Naive thymus-derived CD4-positive, alpha-beta T cell (primary cell): ENCODE measurements around the gene HEXD. TPM values are rescaled to one million over a fixed set of nuclear protein-coding genes. Genes with fewer than 3 reads are reported as not detected.

ENCODE experiments used
- ATAC-seq: fragments of 150-1000 bp; cut with Tn5 transposase; 2 replicates; pipeline ENCODE4 v1.10.0; 2021; ENCODE audit warnings: mild to moderate bottlenecking, moderate library complexity
- CTCF ChIA-PET: fragments of 350-600 bp; sonication (Branson Sonifier 250); formaldehyde crosslinking; loops from one replicate; lab custom pipeline; 2021; ENCODE audit warnings: antibody characterized with exemption; lab: Charles Lee
- POLR2A ChIA-PET: fragments of 350-600 bp; sonication (Branson Sonifier 250); formaldehyde crosslinking; loops from one replicate; lab custom pipeline; 2021; ENCODE audit warnings: antibody characterized with exemption, inconsistent platforms; lab: Charles Lee
- DNase-seq, 9 donors: peaks; one replicate each; pipeline versions ENCODE4 v3.0.0 to v3.0.0-alpha.2; 2020 to 2022; ENCODE audit warnings: mixed read lengths in 1 of 9
- H3K27ac ChIP-seq: one replicate; pipeline ENCODE4 v1.7.0; 2013; ENCODE audit warnings: mild to moderate bottlenecking, low read depth, low read length, moderate library complexity
- H3K27me3 ChIP-seq, 2 donors: one replicate each; pipeline ENCODE4 v1.7.0; 2013; ENCODE audit warnings: low read length in 2 of 2, mild to moderate bottlenecking in 2 of 2, moderate library complexity in 2 of 2; ENCODE audit not compliant: control insufficient read depth in 2 of 2, insufficient read depth in 2 of 2
- H3K36me3 ChIP-seq, 3 experiments: 1 replicate in 2 of 3; 2 replicates in 1 of 3; pipeline ENCODE4 v1.7.0; 2013; ENCODE audit warnings: low read length in 3 of 3, mild to moderate bottlenecking in 3 of 3, moderate library complexity in 1 of 3; ENCODE audit not compliant: insufficient read depth in 3 of 3, control insufficient read depth in 2 of 3
- H3K4me1 ChIP-seq, 2 donors: one replicate each; pipeline ENCODE4 v1.7.0; 2013; ENCODE audit warnings: low read length in 2 of 2, mild to moderate bottlenecking in 2 of 2, moderate library complexity in 1 of 2; ENCODE audit not compliant: control insufficient read depth in 2 of 2, insufficient read depth in 2 of 2
- H3K4me3 ChIP-seq: 2 replicates; pipeline ENCODE4 v1.7.0; 2013; ENCODE audit warnings: mild to moderate bottlenecking, low read length
- H3K9me3 ChIP-seq, 3 experiments: 1 replicate in 2 of 3; 2 replicates in 1 of 3; pipeline ENCODE4 v1.7.0; 2013; ENCODE audit warnings: low read length in 3 of 3; ENCODE audit not compliant: control insufficient read depth in 2 of 3
- H3K27ac Mint-ChIP-seq, 9 donors: one replicate each; pipeline ENCODE4 v1.8.0; 2020 to 2022; ENCODE audit warnings: mixed read lengths in 9 of 9, mild to moderate bottlenecking in 8 of 9, moderate library complexity in 5 of 9, inconsistent platforms in 2 of 9
- H3K27me3 Mint-ChIP-seq, 5 donors: one replicate each; pipeline ENCODE4 v1.8.0; 2021 to 2022; ENCODE audit warnings: mixed read lengths in 5 of 5, mild to moderate bottlenecking in 1 of 5
- H3K36me3 Mint-ChIP-seq, 5 donors: one replicate each; pipeline ENCODE4 v1.8.0; 2020 to 2022; ENCODE audit warnings: mixed read lengths in 5 of 5, mild to moderate bottlenecking in 3 of 5, inconsistent platforms in 1 of 5
- H3K4me1 Mint-ChIP-seq, 7 donors: one replicate each; pipeline ENCODE4 v1.8.0; 2020 to 2022; ENCODE audit warnings: mixed read lengths in 7 of 7, mild to moderate bottlenecking in 3 of 7, inconsistent platforms in 1 of 7
- H3K4me3 Mint-ChIP-seq, 10 donors: one replicate each; pipeline ENCODE4 v1.8.0; 2020 to 2022; ENCODE audit warnings: mild to moderate bottlenecking in 10 of 10, mixed read lengths in 10 of 10, moderate library complexity in 6 of 10, inconsistent platforms in 2 of 10
- H3K9me3 Mint-ChIP-seq, 11 donors: one replicate each; pipeline ENCODE4 v1.8.0; 2020 to 2022; ENCODE audit warnings: mixed read lengths in 11 of 11, mild to moderate bottlenecking in 4 of 11, inconsistent platforms in 1 of 11, moderate library complexity in 1 of 11
- intact Hi-C, 2 donors: fragments of 100-400 bp; cut with micrococcal nuclease; formaldehyde crosslinking; loops; one replicate each; pipeline ENCODE4 v1.15.1; 2023
- polyA plus RNA-seq, 2 donors: library from polyadenylated mRNA; unstranded; fragments of 300-500 nt; fragmentation: Illumina TruSeq; gene quantifications; one replicate each; pipeline ENCODE4 v1.2.3, GENCODE V29; 2021
- total RNA-seq, 6 experiments: library from RNA in 5 of 6; stranded (reverse) in 5 of 6; gene quantifications; 1 replicate in 5 of 6; 2 replicates in 1 of 6; pipeline ENCODE4 v1.2.3 and lab custom pipeline; 2021 to 2026

HEXD gene
- total and polyA plus RNA-seq, 7 experiments from 2014 or later = 12.5 to 153 (median 66.8) TPM

DNA sequence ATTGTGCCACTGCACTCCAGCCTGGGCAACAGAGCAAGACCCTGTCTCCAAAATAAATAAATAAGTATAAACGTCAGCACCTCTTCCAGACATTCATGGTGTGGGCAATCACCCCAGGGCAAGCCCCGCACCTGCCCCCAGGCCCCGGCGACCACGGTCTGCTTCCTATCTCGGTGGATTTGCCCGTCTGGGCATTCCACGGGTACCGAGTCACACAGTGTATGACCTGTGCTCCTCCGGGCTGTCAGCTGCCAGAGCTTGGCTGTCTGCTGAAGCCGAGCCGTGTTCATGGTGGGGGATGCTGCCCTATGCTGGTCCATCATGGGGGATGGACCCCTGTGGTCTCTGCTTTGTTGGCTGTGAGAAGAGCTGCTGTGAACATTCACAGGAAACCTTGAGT is 17.0 kb downstream of the HEXD start:
- POLR2A ChIA-PET = interaction anchor here (1.7 to 1.8 kb wide), 2 partner anchors 11 to 23 kb away, joined by 4 read pairs; partner anchors contain the start of gene NARF
- Histone ChIP-seq H3K27ac (no peak overlapping the region), H3K4me3 (no peak overlapping the region), H3K9me3 (no peaks in the 10 kb centered on the region), H3K4me1 (peaks cover 5 to 8% of the 10 kb centered on the region in 2 donors), H3K36me3 (peaks cover 0 to 62% (median 8%) of the 10 kb centered on the region in 3 experiments), H3K27me3 (no peaks in the 10 kb centered on the region)
- H3K4me3 Mint-ChIP-seq = no peak overlapping the region
- H3K4me1 Mint-ChIP-seq = peaks cover 4 to 18% (median 12%) of the 10 kb centered on the region in 7 donors
- ATAC-seq = no peak
- no peaks in the 10 kb centered on the region for H3K9me3 Mint-ChIP-seq
- DNase-seq = no peak
- peaks cover 0 to 10% (median 2%) of the 10 kb centered on the region in 5 donors for H3K36me3 Mint-ChIP-seq
- CTCF ChIA-PET = no interaction called here
- peak overlapping the region in 3 of 9 donors; percentile 24 to 56 (median 53) for H3K27ac Mint-ChIP-seq
- no peaks in the 10 kb centered on the region for H3K27me3 Mint-ChIP-seq
- intact Hi-C loops = no loop called here

DNA sequence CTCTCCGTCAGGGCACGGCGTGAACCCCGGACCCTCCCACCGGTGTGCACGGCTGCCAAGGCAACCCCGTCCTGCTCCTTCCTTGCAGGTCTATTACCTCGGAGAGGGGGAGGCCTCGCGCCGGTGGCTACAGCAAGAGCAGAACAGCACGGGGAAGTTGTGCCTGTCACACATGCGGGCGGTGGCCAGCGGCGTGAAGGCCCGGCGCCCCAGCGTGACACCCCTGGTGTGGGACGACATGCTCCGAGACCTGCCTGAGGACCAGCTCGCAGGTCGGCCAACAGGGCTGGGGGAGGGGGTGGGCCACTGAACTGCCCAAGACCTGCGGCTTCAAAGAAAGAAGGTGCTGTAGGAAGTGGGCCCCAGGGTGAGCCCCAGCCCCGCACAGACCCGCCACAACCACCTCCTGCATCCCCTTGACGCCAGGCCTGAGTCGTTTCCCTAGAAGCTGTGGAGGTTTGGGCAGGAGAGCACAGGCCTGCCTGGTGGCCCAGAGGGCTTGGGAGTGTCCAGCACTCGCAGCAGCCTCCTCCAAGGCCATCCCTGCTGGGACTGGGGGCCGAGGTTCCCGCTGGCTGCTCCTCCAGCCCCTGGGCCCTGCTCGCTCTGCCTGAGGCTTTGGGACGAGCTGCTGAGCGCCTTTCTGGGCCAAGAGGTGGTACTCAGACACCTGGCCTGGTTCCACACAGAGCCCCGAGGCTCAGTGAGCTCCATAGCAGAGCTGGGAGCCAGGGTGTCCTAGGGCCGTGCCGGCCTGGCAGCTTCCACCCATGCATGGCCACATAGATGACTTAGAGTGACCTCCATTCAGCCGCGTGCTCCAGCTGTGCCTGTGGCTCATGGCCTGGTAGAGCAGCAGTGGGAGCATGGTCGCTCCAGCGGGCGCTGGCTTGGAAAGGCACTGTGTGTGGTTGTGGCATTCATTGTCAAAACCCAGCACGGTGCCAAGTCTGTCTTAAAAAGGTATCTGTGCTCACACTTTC is 17.7 kb downstream of the HEXD start:
- H3K36me3 Mint-ChIP-seq = peaks cover 0 to 5% (median 0%) of the 10 kb centered on the region in 5 donors
- H3K27me3 ChIP-seq = no peaks in the 10 kb centered on the region
- peaks cover 3 to 21% (median 10%) of the 10 kb centered on the region in 7 donors for H3K4me1 Mint-ChIP-seq
- peaks cover 5 to 8% of the 10 kb centered on the region in 2 donors for H3K4me1 ChIP-seq
- no peak overlapping the region for H3K27ac ChIP-seq
- H3K27ac Mint-ChIP-seq = peak overlapping the region in 2 of 9 donors; percentile 43 to 53
- H3K9me3 Mint-ChIP-seq = no peaks in the 10 kb centered on the region
- no peaks in the 10 kb centered on the region for H3K9me3 ChIP-seq
- no peak for DNase-seq
- no peak overlapping the region for H3K4me3 Mint-ChIP-seq
- no peak overlapping the region for H3K4me3 ChIP-seq
- intact Hi-C loops = no loop called here
- ChIA-PET POLR2A (interaction anchor here (0.5 to 1.8 kb wide), 3 partner anchors 10 to 22 kb away, joined by 4 read pairs; partner anchors contain the start of gene NARF), CTCF (interaction anchor here (0.6 kb wide), 1 partner anchor 134 kb away, joined by 3 read pairs; no protein-coding TSS in a partner anchor)
- no peak for ATAC-seq
- peaks cover 0 to 62% (median 8%) of the 10 kb centered on the region in 3 experiments for H3K36me3 ChIP-seq
- no peaks in the 10 kb centered on the region for H3K27me3 Mint-ChIP-seq

DNA sequence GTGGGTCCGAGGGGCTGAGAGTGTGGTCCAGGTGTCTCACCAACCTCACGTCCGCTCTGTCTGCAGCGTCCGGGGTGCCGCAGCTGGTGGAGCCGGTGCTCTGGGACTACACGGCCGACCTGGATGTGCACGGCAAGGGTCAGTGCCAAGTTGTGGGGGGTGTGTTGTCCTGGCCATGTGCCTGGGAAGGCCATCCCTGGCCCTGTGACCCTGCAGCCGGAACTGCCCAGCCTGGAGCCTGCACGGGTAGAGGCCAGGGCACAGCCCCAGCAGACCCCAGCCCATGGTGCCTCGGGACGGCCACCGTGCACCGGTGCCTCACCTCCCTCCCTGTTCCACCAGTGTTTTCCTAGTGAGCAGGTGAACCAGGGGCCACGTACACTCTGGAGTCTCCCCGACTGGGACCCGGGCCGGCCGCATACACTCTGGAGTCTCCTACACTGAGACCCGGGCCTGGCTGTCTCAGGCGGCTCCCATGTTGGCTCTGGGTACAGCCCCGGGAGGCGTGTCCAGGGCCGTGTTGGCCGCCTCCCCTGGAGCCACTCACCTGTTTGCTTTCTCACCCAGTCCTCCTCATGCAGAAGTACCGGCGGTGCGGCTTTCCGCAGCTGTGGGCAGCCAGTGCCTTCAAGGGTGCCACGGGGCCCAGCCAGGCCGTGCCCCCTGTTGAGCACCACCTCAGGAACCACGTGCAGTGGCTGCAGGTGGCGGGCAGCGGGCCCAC is 18.6 kb downstream of the HEXD start:
- H3K9me3 Mint-ChIP-seq = no peaks in the 10 kb centered on the region

DNA sequence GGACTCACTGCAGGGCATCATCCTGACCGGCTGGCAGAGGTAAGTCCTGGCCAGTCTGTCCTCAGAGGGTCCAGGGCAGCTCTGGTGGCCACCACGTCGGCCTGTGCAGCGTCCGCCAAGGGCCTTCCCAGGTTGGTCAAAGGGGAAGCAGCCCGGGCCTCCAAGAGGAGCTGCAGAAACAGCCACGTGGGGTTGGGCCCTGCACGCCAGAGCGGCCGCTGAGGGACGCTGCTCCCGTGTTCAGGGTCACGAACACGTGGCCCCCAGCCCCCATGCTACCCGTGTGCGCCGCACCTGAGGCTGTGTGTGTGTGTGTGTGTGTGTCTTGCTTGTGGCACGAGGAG is 19.1 kb downstream of the HEXD start:
- DNase-seq = no peak
- intact Hi-C loops = no loop called here
- POLR2A ChIA-PET = interaction anchor here (1.5 to 1.6 kb wide), 2 partner anchors 11 to 12 kb away, joined by 3 to 9 read pairs; no protein-coding TSS in a partner anchor

More for the DNA sequence above, 18.6 kb downstream of the HEXD start:
- CTCF ChIA-PET = interaction anchor here (0.6 kb wide), 1 partner anchor 135 kb away, joined by 3 read pairs; no protein-coding TSS in a partner anchor
- Histone ChIP-seq H3K27me3 (no peaks in the 10 kb centered on the region), H3K36me3 (peaks cover 0 to 64% (median 8%) of the 10 kb centered on the region in 3 experiments), H3K27ac (no peak overlapping the region), H3K9me3 (no peaks in the 10 kb centered on the region), H3K4me3 (no peak overlapping the region), H3K4me1 (peaks cover 5 to 8% of the 10 kb centered on the region in 2 donors)
- intact Hi-C loops = no loop called here
- POLR2A ChIA-PET = interaction anchor here (1.7 to 1.8 kb wide), 2 partner anchors 9 to 21 kb away, joined by 4 read pairs; partner anchors contain the start of gene NARF
- Mint-ChIP-seq H3K4me1 (peaks cover 5 to 21% (median 10%) of the 10 kb centered on the region in 7 donors), H3K36me3 (peaks cover 0 to 5% (median 0%) of the 10 kb centered on the region in 5 donors), H3K4me3 (peak overlapping the region in 1 of 10 donors; percentile 38), H3K27me3 (no peaks in the 10 kb centered on the region), H3K27ac (peak overlapping the region in 1 of 9 donors; percentile 43)
- no peak for DNase-seq
- no peak for ATAC-seq

DNA sequence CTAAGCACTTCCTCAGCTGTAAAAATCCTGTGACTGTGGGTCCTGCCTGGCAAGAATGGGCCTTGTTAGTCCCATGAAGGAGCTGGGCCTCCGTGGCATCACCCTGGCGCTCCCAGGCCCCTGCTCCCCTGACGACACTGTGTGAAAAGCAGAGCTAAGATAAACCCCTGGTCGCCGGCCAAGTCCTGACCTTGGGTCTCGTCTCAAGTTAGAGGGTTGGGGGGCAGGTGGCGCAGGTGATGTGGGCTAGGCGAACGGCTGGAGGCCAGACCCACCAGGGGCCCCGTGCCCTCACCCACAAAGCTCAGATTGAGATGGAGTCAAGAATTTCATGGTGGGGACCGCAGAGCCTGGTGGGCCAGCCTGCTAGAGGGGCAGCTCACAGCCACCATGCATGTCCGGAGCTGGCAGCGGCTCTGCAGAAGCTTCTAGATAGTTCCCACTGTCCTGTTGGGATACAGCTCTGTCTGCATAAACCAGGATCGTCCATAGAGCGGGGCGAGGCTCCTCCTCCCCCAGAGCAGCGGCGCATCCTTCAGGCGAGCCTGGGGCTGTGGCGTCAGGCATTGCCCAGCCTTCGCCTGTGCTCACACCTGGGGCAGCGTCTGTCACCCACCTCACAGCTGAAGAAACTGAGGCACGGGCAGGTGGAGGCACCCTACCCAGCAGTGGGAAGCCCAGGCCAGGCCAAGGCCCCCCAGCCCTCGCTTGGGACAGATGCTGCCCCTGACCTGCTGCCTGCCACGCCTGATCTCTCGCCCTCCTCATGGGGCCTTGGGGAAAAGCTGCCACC is 20.4 kb downstream of the HEXD start:
- no peak overlapping the region for H3K4me3 ChIP-seq
- DNase-seq (no peak), ATAC-seq (no peak)
- no peaks in the 10 kb centered on the region for H3K9me3 ChIP-seq
- CTCF ChIA-PET = interaction anchor here (0.6 kb wide), 1 partner anchor 871 kb away, joined by 4 read pairs; no protein-coding TSS in a partner anchor
- Mint-ChIP-seq H3K4me1 (peaks cover 5 to 19% (median 10%) of the 10 kb centered on the region in 7 donors), H3K36me3 (peaks cover 0 to 7% (median 0%) of the 10 kb centered on the region in 5 donors), H3K9me3 (no peaks in the 10 kb centered on the region), H3K27me3 (no peaks in the 10 kb centered on the region), H3K4me3 (no peak overlapping the region), H3K27ac (peak overlapping the region in 1 of 9 donors; percentile 8)
- peak overlapping the region; percentile 2 for H3K27ac ChIP-seq
- peaks cover 0 to 76% (median 8%) of the 10 kb centered on the region in 3 experiments for H3K36me3 ChIP-seq
- H3K4me1 ChIP-seq = peaks cover 5 to 8% of the 10 kb centered on the region in 2 donors
- intact Hi-C loops = no loop called here
- H3K27me3 ChIP-seq = no peaks in the 10 kb centered on the region
- POLR2A ChIA-PET = interaction anchor here (0.6 to 1.6 kb wide), 7 partner anchors 9 to 21 kb away, joined by 3 to 9 read pairs (median 4); partner anchors contain the start of genes HEXD and NARF

More for the DNA sequence above, 19.1 kb downstream of the HEXD start:
- Mint-ChIP-seq H3K4me1 (peaks cover 5 to 21% (median 10%) of the 10 kb centered on the region in 7 donors), H3K27ac (peak overlapping the region in 2 of 9 donors; percentile 8 to 70), H3K27me3 (no peaks in the 10 kb centered on the region), H3K36me3 (peaks cover 0 to 5% (median 0%) of the 10 kb centered on the region in 5 donors), H3K9me3 (no peaks in the 10 kb centered on the region), H3K4me3 (no peak overlapping the region)
- Histone ChIP-seq H3K9me3 (no peaks in the 10 kb centered on the region), H3K27me3 (no peaks in the 10 kb centered on the region), H3K4me3 (no peak overlapping the region), H3K36me3 (peaks cover 0 to 65% (median 8%) of the 10 kb centered on the region in 3 experiments), H3K4me1 (peaks cover 5 to 8% of the 10 kb centered on the region in 2 donors), H3K27ac (no peak overlapping the region)
- CTCF ChIA-PET = no interaction called here
- no peak for ATAC-seq
